GM18867 (cell line): ENCODE results near the gene TPPP3.
"Not testable (repeated sequence)": the region's sequence is repeated elsewhere in the genome, so short reads cannot be mapped to it uniquely, and the experiment has no call there.

Experiments
- ATAC-seq: cut with Tn5 transposase; IDR thresholded peaks from one replicate; pipeline ENCODE4 v1.9.1; 2021; ENCODE audit warnings: mild to moderate bottlenecking, moderate library complexity; ENCODE audit not compliant: unreplicated experiment

Gene TPPP3

DNA sequence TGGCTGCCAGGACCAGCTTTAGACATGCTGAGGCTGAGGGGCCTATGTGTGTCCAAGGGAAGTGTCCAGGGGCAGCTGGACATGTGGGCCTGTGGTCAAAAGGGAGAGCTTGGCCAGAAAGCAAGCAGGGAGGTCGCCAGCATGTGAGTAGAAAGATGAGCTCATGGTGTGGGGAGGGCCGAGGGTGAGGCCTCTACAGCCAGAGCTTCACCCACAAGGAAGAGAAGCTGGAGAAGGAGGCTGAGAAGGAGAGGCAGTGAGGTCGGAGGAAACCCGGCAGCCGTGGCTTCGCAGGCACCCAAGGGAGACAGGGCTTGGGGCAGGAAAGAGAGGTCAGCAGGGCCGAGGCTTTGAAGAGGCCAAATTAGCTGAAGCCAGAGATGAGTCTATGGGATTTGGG, 33.7 kb upstream of the TPPP3 start:
- ATAC-seq: no peak

DNA sequence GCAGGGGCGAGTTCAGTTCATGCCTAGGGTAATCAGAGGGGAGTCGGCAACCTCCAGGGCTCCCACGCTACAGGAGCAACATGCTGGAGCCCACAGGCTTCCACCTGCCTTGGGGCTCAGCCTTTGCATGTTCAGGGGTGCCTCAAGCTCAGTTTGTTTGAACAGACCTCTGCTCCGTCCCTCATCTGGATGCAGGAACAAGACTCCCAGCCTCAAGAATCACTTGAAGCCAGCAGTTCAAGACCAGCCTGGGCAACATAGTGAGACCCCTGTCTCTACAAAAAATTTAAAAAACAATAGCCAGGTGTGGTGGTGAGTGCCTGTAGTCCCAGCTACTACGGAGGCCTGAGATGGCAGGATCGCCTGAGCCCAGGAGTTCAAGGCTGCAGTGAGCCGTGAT, 32.7 kb upstream of the TPPP3 start:
- ATAC-seq: no peak

DNA sequence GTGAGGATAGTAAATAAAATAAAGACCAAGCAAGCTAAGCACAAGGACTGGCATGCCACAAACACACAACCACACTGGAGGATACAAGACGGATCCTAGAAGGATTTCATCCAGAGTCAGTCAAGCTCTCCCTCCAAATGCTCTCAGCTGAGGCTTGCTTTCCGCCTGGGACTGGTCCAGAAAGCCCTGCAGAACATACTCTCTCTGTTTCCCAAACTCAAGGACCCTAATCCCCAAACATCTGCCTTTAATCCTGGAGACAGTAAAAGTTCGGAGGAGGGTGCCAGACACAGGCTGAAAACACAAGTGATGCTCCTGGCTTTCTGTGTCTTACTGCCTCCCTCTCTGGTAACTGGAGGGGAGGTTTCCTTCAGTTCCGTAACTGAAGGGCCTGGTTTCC, 32.3 kb upstream of the TPPP3 start:
- ATAC-seq: no peak

- no peak for ATAC-seq
These were observed 31.8 kb upstream of the TPPP3 start for GRCh38 chr16:67425061-67425460.

DNA sequence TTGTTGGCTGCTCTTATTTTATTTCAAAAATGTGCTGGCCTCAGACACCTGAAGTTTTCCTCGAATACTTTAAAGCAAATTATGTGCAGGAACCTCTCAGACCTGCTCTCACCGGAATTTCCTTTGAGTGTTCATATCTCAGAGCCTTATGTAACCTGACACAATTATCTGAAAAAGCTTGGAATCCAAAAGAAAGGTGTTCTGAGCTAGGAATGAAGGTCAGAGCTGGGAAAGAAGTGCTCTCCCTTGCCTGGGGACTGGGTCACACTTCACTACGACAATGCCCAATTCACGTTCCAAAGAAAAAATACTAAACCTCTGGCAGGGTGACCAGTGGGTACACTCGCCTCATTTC, 30.9 kb upstream of the TPPP3 start:
- ATAC-seq: no peak

DNA sequence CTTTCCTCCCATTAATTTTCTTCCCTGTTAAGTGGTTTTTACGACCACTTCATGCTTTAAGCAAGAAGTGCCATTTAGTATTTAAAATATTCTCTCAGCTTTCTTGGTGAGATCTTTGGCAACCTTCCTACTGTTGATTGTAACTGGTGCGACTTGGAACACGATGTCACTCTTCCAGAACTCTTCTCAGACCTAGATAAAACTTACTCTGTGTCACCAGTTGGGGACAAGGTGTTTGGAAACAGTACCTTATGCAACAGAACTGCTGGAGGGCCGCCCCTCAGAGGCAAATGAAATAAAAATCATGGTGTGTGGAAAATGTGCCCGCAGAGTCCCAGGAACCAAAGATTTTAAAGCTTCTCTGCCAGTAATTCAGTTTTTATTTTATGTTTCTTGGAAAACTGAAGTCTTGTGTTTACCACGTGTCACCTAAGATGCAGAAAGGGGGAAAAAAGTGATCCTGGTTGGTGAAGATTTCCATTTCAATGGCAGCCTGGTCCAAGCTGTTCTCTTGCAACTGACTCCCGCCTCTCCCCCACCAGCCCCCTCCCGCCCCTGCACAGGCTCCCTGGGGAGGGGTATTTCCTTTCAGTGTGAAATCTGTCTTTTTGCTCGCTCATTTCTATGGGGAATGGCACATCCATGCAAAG, 30.4 kb upstream of the TPPP3 start:
- no peak for ATAC-seq

GRCh38 chr16:67423015-67423414, 29.7 kb upstream of the TPPP3 start:
- no peak for ATAC-seq

DNA sequence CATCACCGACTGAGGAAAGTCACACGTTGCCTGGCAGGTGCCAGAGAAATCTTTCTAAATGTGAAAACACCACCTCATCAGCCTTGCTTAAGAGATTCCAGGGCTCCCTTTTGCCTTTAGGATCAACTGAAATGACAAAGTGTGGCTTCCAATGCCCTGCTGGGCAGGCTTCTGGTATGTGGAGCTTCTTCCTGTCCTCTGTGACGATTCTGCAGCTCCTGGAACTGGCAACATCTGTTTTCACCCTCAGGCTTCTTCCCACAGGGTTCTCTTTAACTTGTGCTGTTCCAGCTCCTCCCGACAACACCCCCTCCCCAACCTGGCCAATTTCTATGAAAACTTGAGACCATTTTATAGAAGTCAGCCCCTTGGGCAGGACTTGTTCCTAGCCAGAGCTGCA, 27.7 kb upstream of the TPPP3 start:
- ATAC-seq: no peak

DNA sequence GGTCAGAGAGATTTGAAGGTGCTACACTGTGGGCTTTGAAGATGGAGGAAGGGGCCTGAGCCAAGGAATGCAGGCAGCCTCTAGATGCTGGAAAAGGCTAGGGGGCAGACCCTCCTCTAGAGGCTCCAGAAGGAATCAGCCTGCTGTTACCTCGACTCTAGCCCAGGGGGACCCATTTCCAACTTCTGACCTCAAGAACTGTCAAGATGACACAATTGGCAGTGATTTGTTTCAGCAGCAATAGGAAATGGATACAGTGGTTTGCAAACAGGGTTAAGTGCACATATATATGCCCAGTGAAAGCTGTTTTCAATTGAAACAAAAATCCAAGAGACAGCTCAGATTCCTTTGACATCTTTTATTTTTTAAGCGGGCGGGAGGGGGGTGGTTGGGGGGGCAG, 26.6 kb upstream of the TPPP3 start:
- ATAC-seq: no peak

DNA sequence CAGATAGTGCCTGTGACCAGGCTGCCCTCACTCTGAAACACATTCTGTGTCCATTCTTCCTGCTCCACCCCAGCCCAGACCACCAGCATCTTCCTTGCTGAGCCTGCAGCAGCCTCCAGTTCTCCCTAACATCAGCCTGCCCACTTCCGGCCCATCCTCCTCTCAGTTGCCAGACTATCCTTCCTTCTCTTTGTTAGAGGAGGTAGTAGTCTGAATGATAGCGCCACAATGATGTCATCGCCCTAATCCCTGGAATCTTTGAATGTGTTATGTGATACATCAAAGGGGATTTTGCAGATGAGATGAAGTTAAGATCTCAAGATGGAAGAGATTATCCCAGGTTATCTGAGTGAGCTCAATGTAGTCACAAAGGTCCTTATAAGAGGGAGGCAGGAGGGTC, 26.2 kb upstream of the TPPP3 start:
- no peak for ATAC-seq

GRCh38 chr16:67417333-67418061, 24.2 kb upstream of the TPPP3 start:
- no peak for ATAC-seq

GRCh38 chr16:67415872-67416793, 22.8 kb upstream of the TPPP3 start, which contains the start of gene ZDHHC1:
TSS of gene ZDHHC1 (minus strand) at chr16:67416477. CDS start at chr16:67407775, 8,702 bp downstream.
- peak; percentile 72 for ATAC-seq

- ATAC-seq: not testable (repeated sequence)
These were observed 22.1 kb upstream of the TPPP3 start for GRCh38 chr16:67415421-67415820.

GRCh38 chr16:67413978-67414911, 20.9 kb upstream of the TPPP3 start:
- no peak for ATAC-seq

DNA sequence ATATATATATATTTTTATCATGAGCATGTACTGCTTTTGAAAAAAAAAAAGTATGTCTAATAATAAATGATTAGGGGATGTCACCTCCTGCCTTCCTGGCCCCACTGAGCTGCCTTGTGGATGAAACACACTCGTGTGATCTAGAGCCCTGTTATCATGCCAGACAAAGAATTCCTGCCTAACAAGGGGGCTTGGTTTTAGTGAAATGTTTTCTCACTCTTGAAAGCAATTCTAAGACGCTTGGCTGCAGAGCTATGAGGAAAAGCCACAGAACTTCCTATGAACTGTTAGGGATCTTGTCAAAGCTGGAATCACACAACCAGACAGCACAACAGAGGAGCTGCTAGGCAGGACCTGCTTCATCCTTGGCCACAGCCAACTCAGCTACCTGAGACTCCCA, 19.0 kb upstream of the TPPP3 start:
- ATAC-seq: no peak

GRCh38 chr16:67411339-67411738, 18.0 kb upstream of the TPPP3 start:
- ATAC-seq: no peak

GRCh38 chr16:67409631-67410030, 16.3 kb upstream of the TPPP3 start:
- no peak for ATAC-seq

GRCh38 chr16:67407788-67408452, 14.6 kb upstream of the TPPP3 start:
- no peak for ATAC-seq

DNA sequence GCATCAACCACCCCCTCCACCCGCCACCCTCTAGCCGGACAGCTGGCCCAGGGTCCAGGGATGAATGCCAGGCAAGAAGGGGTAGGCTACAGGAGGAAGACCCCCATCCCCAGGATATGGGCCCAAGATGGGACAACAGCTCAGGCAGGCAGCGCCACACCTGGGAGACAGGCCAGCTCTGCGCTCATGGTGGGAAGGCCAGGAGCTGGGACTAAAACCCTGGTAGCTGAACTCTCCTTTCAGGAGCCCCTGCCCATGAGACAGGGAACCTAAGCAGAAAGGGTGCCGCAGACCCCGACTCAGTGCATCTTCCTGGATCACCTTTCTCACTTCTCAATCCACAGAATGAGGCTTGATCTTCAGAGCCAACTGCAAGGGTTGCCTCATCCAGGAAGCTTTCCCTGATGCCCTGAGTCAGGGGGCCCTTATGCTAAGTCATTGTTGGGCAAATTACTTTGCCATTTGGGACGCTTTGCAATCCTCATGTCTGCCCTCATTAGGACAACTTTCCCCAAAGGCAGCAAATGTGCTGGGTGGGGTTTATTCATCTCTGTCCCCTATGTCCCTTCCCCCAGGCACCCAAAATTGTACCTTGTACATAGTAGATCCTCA, 14.0 kb upstream of the TPPP3 start:
- no peak for ATAC-seq
